Astrocyte (in vitro differentiated cells and primary cell): ENCODE measurements around the gene RAP1A. TPM values are rescaled to one million over a fixed set of nuclear protein-coding genes. Genes with fewer than 3 reads are reported as not detected.
"Not testable (repeated sequence)": the region's sequence is repeated elsewhere in the genome, so short reads cannot be mapped to it uniquely, and the experiment has no call there.

ENCODE experiments used
- DNase-seq: peaks from one replicate; pipeline ENCODE4 v3.0.0-alpha.2; 2010; ENCODE audit warnings: low read depth
- FAIRE-seq: peaks from 2 replicates; lab custom pipeline; 2011; peaks lifted over from hg19 to GRCh38; lab: Jason Lieb, UNC
- H2AFZ ChIP-seq: 2 replicates; pipeline ENCODE4 v1.6.0; 2012; ENCODE audit warnings: low read depth, low read length, inconsistent platforms
- H3K27ac ChIP-seq: 2 replicates; pipeline ENCODE4 v1.5.1; 2011; ENCODE audit warnings: low read depth, low read length, inconsistent platforms
- H3K27me3 ChIP-seq: 2 replicates; pipeline ENCODE4 v1.6.0; 2011; ENCODE audit warnings: low read length, inconsistent platforms; ENCODE audit not compliant: insufficient read depth
- H3K36me3 ChIP-seq: 2 replicates; pipeline ENCODE4 v1.5.1; 2011; ENCODE audit warnings: low read length, inconsistent platforms; ENCODE audit not compliant: insufficient read depth
- H3K4me1 ChIP-seq: 2 replicates; pipeline ENCODE4 v1.5.1; 2011; ENCODE audit warnings: low read length, inconsistent platforms; ENCODE audit not compliant: insufficient read depth
- H3K4me2 ChIP-seq: 2 replicates; pipeline ENCODE4 v1.6.0; 2012; ENCODE audit warnings: low read length, inconsistent platforms
- H3K4me3 ChIP-seq: 2 replicates; pipeline ENCODE4 v1.5.1; 2011; ENCODE audit warnings: low read depth, mild to moderate bottlenecking, low read length, inconsistent platforms; ENCODE audit not compliant: insufficient read depth
- H3K79me2 ChIP-seq: 2 replicates; pipeline ENCODE4 v1.6.0; 2012; ENCODE audit warnings: mild to moderate bottlenecking, low read length, inconsistent platforms; ENCODE audit not compliant: insufficient read depth
- H3K9ac ChIP-seq: 2 replicates; pipeline ENCODE4 v1.6.0; 2012; ENCODE audit warnings: mild to moderate bottlenecking, low read length, inconsistent platforms
- H3K9me3 ChIP-seq: 2 replicates; pipeline ENCODE4 v1.5.1; 2012; ENCODE audit warnings: low read depth, mild to moderate bottlenecking, low read length, inconsistent platforms; ENCODE audit not compliant: insufficient read depth
- H4K20me1 ChIP-seq: 2 replicates; pipeline ENCODE4 v1.6.0; 2012; ENCODE audit warnings: low read length, inconsistent platforms; ENCODE audit not compliant: insufficient read depth
- H3K27ac Mint-ChIP-seq: one replicate; pipeline ENCODE4 v1.8.0; 2021; ENCODE audit warnings: mild to moderate bottlenecking, mixed read lengths; ENCODE audit not compliant: unreplicated experiment
- H3K27me3 Mint-ChIP-seq: one replicate; pipeline ENCODE4 v1.8.0; 2021; ENCODE audit warnings: low read depth, mixed read lengths; ENCODE audit not compliant: unreplicated experiment
- H3K36me3 Mint-ChIP-seq: one replicate; pipeline ENCODE4 v1.8.0; 2021; ENCODE audit warnings: low read depth, mixed read lengths; ENCODE audit not compliant: unreplicated experiment
- H3K4me1 Mint-ChIP-seq: one replicate; pipeline ENCODE4 v1.8.0; 2021; ENCODE audit warnings: low read depth, mixed read lengths; ENCODE audit not compliant: unreplicated experiment
- H3K4me3 Mint-ChIP-seq: one replicate; pipeline ENCODE4 v1.8.0; 2021; ENCODE audit warnings: mild to moderate bottlenecking, moderate library complexity, mixed read lengths; ENCODE audit not compliant: unreplicated experiment
- H3K9me3 Mint-ChIP-seq: one replicate; pipeline ENCODE4 v1.8.0; 2021; ENCODE audit warnings: mild to moderate bottlenecking, mixed read lengths; ENCODE audit not compliant: unreplicated experiment
- EZH2 ChIP-seq: IDR thresholded peaks from 2 replicates; pipeline ENCODE4 v1.6.1; 2012; ENCODE audit warnings: mild to moderate bottlenecking, low read length, inconsistent platforms; ENCODE audit not compliant: insufficient read depth
- total RNA-seq: library from RNA; stranded (reverse); gene quantifications from 2 replicates; pipeline ENCODE4 v1.2.1, GENCODE V29; 2021
- TF ChIP-seq, protein P1 (sequence below): IDR thresholded peaks from 2 replicates; pipeline ENCODE4 v1.5.1; 2011; ENCODE audit warnings: low read depth, mild to moderate bottlenecking, inconsistent platforms, low read length, moderate library complexity; ENCODE audit not compliant: insufficient read depth

RAP1A gene
- total RNA-seq, 1 donor from 2014 or later, result 66.6 TPM

DNA sequence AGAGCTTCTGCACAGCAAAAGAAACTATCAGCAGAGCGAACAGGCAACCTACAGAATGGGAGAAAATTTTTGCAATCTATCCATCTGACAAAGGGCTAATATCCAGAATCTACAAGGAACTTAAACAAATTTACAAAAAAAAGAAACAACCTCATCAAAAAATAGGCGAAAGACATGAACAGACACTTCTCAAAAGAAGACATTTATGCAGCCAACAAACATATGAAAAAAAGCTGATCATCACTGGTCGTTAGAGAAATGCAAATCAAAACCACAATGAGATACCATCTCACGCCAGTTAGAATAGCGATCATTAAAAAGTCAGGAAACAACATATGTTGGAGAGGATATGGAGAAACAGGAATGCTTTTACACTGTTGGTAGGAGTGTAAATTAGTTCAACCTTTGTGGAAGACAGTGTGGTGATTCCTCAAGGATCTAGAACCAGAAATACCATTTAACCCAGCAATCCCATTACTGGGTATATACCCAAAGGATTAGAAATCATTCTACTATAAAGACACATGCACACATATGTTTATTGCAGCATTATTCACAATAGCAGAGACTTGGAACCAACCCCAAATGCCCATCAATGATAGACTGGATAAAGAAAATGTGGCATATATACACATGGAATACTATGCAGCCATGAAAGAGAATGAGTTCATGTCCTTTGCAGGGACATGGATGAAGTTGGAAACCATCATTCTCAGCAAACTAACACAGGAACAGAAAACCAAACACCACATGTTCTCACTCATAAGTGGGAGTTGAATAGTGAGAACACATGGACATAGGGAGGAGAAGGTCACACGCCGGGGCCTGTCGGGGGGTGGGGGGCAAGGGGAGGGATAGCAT lies 65.9 kb downstream of the RAP1A start:
- H3K4me1 Mint-ChIP-seq, H3K27ac ChIP-seq, FAIRE-seq, H3K27me3 ChIP-seq, H2AFZ ChIP-seq, H3K27ac Mint-ChIP-seq, H3K4me2 ChIP-seq, DNase-seq, H3K27me3 Mint-ChIP-seq, H3K4me3 Mint-ChIP-seq, H3K9me3 ChIP-seq, H3K4me1 ChIP-seq, H3K36me3 ChIP-seq, H3K9ac ChIP-seq, H3K4me3 ChIP-seq: not testable (repeated sequence)
- Mint-ChIP-seq H3K36me3 (peaks cover 25% of the 10 kb centered on the region), H3K9me3 (peaks cover 29% of the 10 kb centered on the region)
- Histone ChIP-seq H4K20me1 (peaks cover 10% of the 10 kb centered on the region), H3K79me2 (peaks cover 15% of the 10 kb centered on the region)

DNA sequence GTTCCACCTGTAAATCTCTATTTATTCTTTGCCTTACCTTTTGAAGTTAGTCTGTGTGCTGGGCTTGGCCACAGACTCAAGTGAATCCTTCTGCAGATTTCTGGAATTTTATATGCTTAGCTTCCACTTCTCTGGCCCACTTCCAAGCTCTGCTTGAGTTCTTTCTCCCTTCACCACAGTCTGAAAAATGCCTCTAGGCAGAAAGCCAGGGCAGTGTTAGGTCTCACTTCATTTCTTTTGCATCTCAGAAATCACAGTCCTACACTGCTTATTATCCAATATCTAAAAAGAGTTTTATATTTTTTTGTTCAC lies 70.7 kb downstream of the RAP1A start:
- Histone ChIP-seq H2AFZ (no peak overlapping the region), H3K27ac (no peak overlapping the region), H3K27me3 (no peaks in the 10 kb centered on the region), H3K36me3 (peaks cover 3% of the 10 kb centered on the region), H3K79me2 (peaks cover 15% of the 10 kb centered on the region), H4K20me1 (peaks cover 17% of the 10 kb centered on the region), H3K9ac (no peak overlapping the region), H3K4me2 (peak overlapping the region; percentile 8), H3K9me3 (no peaks in the 10 kb centered on the region), H3K4me3 (no peak overlapping the region), H3K4me1 (peaks cover 7% of the 10 kb centered on the region)
- H3K36me3 Mint-ChIP-seq, result peaks cover 3% of the 10 kb centered on the region
- H3K4me1 Mint-ChIP-seq, result peaks cover 5% of the 10 kb centered on the region
- H3K9me3 Mint-ChIP-seq, result peaks cover 2% of the 10 kb centered on the region
- no peaks in the 10 kb centered on the region for H3K27me3 Mint-ChIP-seq
- H3K27ac Mint-ChIP-seq, result no peak overlapping the region
- DNase-seq (peak; percentile 91), FAIRE-seq (peak; percentile 97)
- TF ChIP-seq, protein P1, sequence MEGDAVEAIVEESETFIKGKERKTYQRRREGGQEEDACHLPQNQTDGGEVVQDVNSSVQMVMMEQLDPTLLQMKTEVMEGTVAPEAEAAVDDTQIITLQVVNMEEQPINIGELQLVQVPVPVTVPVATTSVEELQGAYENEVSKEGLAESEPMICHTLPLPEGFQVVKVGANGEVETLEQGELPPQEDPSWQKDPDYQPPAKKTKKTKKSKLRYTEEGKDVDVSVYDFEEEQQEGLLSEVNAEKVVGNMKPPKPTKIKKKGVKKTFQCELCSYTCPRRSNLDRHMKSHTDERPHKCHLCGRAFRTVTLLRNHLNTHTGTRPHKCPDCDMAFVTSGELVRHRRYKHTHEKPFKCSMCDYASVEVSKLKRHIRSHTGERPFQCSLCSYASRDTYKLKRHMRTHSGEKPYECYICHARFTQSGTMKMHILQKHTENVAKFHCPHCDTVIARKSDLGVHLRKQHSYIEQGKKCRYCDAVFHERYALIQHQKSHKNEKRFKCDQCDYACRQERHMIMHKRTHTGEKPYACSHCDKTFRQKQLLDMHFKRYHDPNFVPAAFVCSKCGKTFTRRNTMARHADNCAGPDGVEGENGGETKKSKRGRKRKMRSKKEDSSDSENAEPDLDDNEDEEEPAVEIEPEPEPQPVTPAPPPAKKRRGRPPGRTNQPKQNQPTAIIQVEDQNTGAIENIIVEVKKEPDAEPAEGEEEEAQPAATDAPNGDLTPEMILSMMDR, result no peak
- TF ChIP-seq EZH2, result no peak
- H3K4me3 Mint-ChIP-seq, result no peak overlapping the region

DNA sequence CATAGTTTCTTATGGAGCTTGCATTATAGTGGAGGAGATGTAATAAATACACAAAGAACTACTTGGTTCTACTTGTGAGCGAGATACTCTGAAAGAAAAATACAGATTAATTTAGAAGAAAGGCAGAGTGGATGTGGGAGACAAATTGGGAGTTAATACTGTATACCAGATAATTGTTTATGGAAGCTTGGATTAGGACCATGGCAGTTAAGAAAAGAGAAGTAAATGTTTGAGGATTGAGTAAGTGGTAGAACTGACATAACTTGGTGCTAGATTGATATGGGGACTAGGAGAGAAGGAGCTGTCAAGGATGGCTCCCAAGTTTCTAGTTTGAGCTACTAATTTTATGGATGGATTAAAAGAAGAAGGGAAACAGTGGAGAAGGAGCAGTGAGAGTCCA lies 72.3 kb downstream of the RAP1A start:
- H3K27me3 Mint-ChIP-seq, result no peaks in the 10 kb centered on the region

More for the DNA sequence above, 72.3 kb downstream of the RAP1A start:
- no peak overlapping the region for H3K4me3 ChIP-seq
- no peak overlapping the region for H2AFZ ChIP-seq
- no peak for TF ChIP-seq EZH2
- TF ChIP-seq, protein P1, result no peak
- peaks cover 12% of the 10 kb centered on the region for H3K79me2 ChIP-seq
- FAIRE-seq (no peak), DNase-seq (no peak)
- no peak overlapping the region for H3K27ac ChIP-seq
- no peak overlapping the region for H3K9ac ChIP-seq
- H3K4me2 ChIP-seq, result no peak overlapping the region
- H3K36me3 ChIP-seq, result peaks cover 8% of the 10 kb centered on the region
- H3K4me1 ChIP-seq, result peaks cover 7% of the 10 kb centered on the region
- H3K4me3 Mint-ChIP-seq, result no peak overlapping the region
- H3K36me3 Mint-ChIP-seq, result peaks cover 3% of the 10 kb centered on the region
- no peaks in the 10 kb centered on the region for H3K27me3 ChIP-seq
- H3K4me1 Mint-ChIP-seq, result peaks cover 8% of the 10 kb centered on the region
- no peaks in the 10 kb centered on the region for H3K9me3 Mint-ChIP-seq
- H4K20me1 ChIP-seq, result peaks cover 17% of the 10 kb centered on the region
- no peak overlapping the region for H3K27ac Mint-ChIP-seq
- H3K9me3 ChIP-seq, result no peaks in the 10 kb centered on the region
